ENCODE measurements around the gene ATF2.

The ATF2 gene

GRCh38 chr2:175035806-175036205 lies 132.2 kb downstream of the ATF2 start:
- H2AFZ ChIP-seq (ENCODE audit: low read depth, low read length) = no peak overlapping the region
- TF ChIP-seq CTCF (IDR thresholded peaks at IDR 0.05; ENCODE audit: low read depth, low read length) = no peak
- TF ChIP-seq EZH2phosphoT487 (IDR thresholded peaks at IDR 0.05; ENCODE audit: low read depth) = no peak
- H3K4me3 ChIP-seq (ENCODE audit: low read length) = no peak overlapping the region
- H3K36me3 ChIP-seq (replicated peaks; ENCODE audit: low read depth, low read length) = no peaks in the 10 kb centered on the region
- no peak overlapping the region for H3K27ac ChIP-seq (ENCODE audit: low read length)
- H3K9ac ChIP-seq (ENCODE audit: low read length) = no peak overlapping the region
- H3K9me3 ChIP-seq (ENCODE audit: insufficient read depth, low read length) = no peaks in the 10 kb centered on the region
- no peaks in the 10 kb centered on the region for H4K20me1 ChIP-seq (ENCODE audit: insufficient read depth, low read length)
- H3K4me2 ChIP-seq (ENCODE audit: low read length) = no peak overlapping the region
- H3K79me2 ChIP-seq (ENCODE audit: low read length) = no peaks in the 10 kb centered on the region
- peaks cover 3% of the 10 kb centered on the region; the same call in 1 of the 2 replicates for H3K4me1 ChIP-seq (ENCODE audit: low read length)
- H3K27me3 ChIP-seq (ENCODE audit: low read depth, low read length) = no peaks in the 10 kb centered on the region

GRCh38 chr2:175034716-175035115 lies 133.3 kb downstream of the ATF2 start:
- H3K4me2 ChIP-seq (ENCODE audit: low read length) = no peak overlapping the region
- H3K4me1 ChIP-seq (ENCODE audit: low read length) = peaks cover 3% of the 10 kb centered on the region; the same call in 1 of the 2 replicates

GRCh38 chr2:175030380-175031271 lies 137.4 kb downstream of the ATF2 start:
- Histone ChIP-seq H3K4me1 (ENCODE audit: low read length) (no peaks in the 10 kb centered on the region), H3K79me2 (ENCODE audit: low read length) (no peaks in the 10 kb centered on the region), H2AFZ (ENCODE audit: low read depth, low read length) (no peak overlapping the region), H3K27me3 (ENCODE audit: low read depth, low read length) (no peaks in the 10 kb centered on the region), H3K9ac (ENCODE audit: low read length) (no peak overlapping the region), H3K27ac (ENCODE audit: low read length) (no peak overlapping the region), H3K36me3 (replicated peaks; ENCODE audit: low read depth, low read length) (no peaks in the 10 kb centered on the region), H3K4me3 (ENCODE audit: low read length) (no peak overlapping the region), H4K20me1 (ENCODE audit: insufficient read depth, low read length) (no peaks in the 10 kb centered on the region), H3K9me3 (ENCODE audit: insufficient read depth, low read length) (no peaks in the 10 kb centered on the region), H3K4me2 (ENCODE audit: low read length) (no peak overlapping the region)
- TF ChIP-seq EZH2phosphoT487 (IDR thresholded peaks at IDR 0.05; ENCODE audit: low read depth) = no peak
- peak; percentile 49 for TF ChIP-seq CTCF (IDR thresholded peaks at IDR 0.05; ENCODE audit: low read depth, low read length)

More at GRCh38 chr2:175034716-175035115, 133.3 kb downstream of the ATF2 start:
- H4K20me1 ChIP-seq (ENCODE audit: insufficient read depth, low read length) = no peaks in the 10 kb centered on the region
- no peak overlapping the region for H2AFZ ChIP-seq (ENCODE audit: low read depth, low read length)
- no peaks in the 10 kb centered on the region for H3K36me3 ChIP-seq (replicated peaks; ENCODE audit: low read depth, low read length)
- no peak overlapping the region for H3K4me3 ChIP-seq (ENCODE audit: low read length)
- H3K79me2 ChIP-seq (ENCODE audit: low read length) = no peaks in the 10 kb centered on the region
- no peak overlapping the region for H3K9ac ChIP-seq (ENCODE audit: low read length)
- no peak for TF ChIP-seq EZH2phosphoT487 (IDR thresholded peaks at IDR 0.05; ENCODE audit: low read depth)
- TF ChIP-seq CTCF (IDR thresholded peaks at IDR 0.05; ENCODE audit: low read depth, low read length) = no peak
- no peaks in the 10 kb centered on the region for H3K9me3 ChIP-seq (ENCODE audit: insufficient read depth, low read length)
- no peak overlapping the region for H3K27ac ChIP-seq (ENCODE audit: low read length)
- H3K27me3 ChIP-seq (ENCODE audit: low read depth, low read length) = no peaks in the 10 kb centered on the region

DNA sequence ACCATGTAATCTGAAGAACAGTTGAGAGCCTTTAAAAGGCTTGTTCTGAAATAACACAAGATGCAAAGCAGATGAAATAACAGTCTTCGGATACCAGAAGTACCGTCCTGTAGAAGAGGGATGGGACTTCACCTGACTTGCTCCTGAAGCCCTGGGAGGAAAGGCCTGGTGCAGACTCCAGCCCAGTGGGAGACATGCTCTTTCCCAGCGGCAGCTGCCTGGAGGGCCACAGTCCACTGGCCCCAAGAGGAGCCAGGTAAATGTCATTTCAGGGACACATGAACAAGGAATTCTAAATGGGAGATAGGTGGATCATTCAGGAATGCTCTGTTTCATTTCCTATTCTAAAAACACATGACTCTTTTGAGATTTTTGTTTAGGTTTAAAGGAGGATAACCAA lies 140.2 kb downstream of the ATF2 start:
- H3K27me3 ChIP-seq (ENCODE audit: low read depth, low read length) = no peaks in the 10 kb centered on the region
- H3K4me3 ChIP-seq (ENCODE audit: low read length) = no peak overlapping the region
- no peak overlapping the region for H3K9ac ChIP-seq (ENCODE audit: low read length)
- no peaks in the 10 kb centered on the region for H4K20me1 ChIP-seq (ENCODE audit: insufficient read depth, low read length)
- H2AFZ ChIP-seq (ENCODE audit: low read depth, low read length) = no peak overlapping the region
- H3K9me3 ChIP-seq (ENCODE audit: insufficient read depth, low read length) = no peaks in the 10 kb centered on the region
- no peaks in the 10 kb centered on the region for H3K36me3 ChIP-seq (replicated peaks; ENCODE audit: low read depth, low read length)
- TF ChIP-seq EZH2phosphoT487 (IDR thresholded peaks at IDR 0.05; ENCODE audit: low read depth) (no peak), CTCF (IDR thresholded peaks at IDR 0.05; ENCODE audit: low read depth, low read length) (no peak)
- H3K27ac ChIP-seq (ENCODE audit: low read length) = no peak overlapping the region
- no peaks in the 10 kb centered on the region for H3K79me2 ChIP-seq (ENCODE audit: low read length)
- H3K4me1 ChIP-seq (ENCODE audit: low read length) = no peaks in the 10 kb centered on the region
- H3K4me2 ChIP-seq (ENCODE audit: low read length) = no peak overlapping the region

All from OCI-LY3 (cell line).